22Rv1 (cell line): ENCODE results near the gene ACOT7.

Source experiments
- ZFX ChIP-seq: fragments of 450-650 bp; IDR thresholded peaks from 2 replicates; pipeline ENCODE4 v1.6.1; 2017; ENCODE audit warnings: antibody characterized with exemption, borderline replicate concordance
- TF ChIP-seq, protein P1 (sequence below): fragments of 450-650 bp; IDR thresholded peaks from 2 replicates; pipeline ENCODE4 v1.5.1; 2017; ENCODE audit warnings: mild to moderate bottlenecking

DNA sequence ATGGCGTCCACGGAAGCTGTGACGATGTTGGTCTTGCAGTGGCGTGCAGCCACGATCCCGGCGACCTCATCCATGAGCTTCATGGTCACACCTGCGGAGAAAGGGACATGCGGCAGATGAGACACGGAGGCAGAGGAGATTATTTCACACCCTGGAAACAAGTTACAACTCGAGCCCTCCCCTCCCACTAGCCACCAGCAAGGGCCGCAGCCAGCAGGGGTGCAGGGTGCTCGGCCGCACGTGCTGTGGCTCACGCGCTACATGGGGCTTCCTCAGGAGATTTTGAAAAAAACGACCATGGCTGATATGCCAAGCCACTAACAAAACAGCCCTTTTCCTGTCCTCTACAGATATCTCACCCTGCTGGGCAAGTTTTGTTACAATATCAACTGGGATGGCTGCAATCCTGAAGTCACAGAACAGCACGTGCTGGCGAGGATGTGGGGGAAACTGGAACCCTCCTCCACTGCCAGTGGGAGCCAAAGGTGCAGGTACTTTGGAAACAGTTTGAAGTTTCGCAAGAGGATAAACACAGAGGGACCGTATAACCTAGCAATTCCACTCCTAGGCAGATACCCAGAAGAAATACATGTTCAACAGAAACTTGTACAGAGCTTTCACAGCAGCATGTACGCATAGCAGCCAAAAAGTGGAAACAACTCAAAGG is 98.5 kb downstream of the ACOT7 start:
- TF ChIP-seq, protein P1, sequence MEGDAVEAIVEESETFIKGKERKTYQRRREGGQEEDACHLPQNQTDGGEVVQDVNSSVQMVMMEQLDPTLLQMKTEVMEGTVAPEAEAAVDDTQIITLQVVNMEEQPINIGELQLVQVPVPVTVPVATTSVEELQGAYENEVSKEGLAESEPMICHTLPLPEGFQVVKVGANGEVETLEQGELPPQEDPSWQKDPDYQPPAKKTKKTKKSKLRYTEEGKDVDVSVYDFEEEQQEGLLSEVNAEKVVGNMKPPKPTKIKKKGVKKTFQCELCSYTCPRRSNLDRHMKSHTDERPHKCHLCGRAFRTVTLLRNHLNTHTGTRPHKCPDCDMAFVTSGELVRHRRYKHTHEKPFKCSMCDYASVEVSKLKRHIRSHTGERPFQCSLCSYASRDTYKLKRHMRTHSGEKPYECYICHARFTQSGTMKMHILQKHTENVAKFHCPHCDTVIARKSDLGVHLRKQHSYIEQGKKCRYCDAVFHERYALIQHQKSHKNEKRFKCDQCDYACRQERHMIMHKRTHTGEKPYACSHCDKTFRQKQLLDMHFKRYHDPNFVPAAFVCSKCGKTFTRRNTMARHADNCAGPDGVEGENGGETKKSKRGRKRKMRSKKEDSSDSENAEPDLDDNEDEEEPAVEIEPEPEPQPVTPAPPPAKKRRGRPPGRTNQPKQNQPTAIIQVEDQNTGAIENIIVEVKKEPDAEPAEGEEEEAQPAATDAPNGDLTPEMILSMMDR, result no peak
- no peak for TF ChIP-seq ZFX
